ENCODE measurements around the gene TMEM132D. TPM values are rescaled to one million over a fixed set of nuclear protein-coding genes. Genes with fewer than 3 reads are reported as not detected.

Gene TMEM132D
- total and polyA plus RNA-seq, 2 donors (not counting 3 experiments of a cell fraction or from before 2014, with no cell fraction given) = not detected

GRCh38 chr12:129530984-129531383 is 372.8 kb downstream of the TMEM132D start:
- Histone ChIP-seq H3K9me3 (replicated peaks; ENCODE audit: control insufficient read depth, insufficient read depth, low read length) (peaks cover 12% of the 10 kb centered on the region), H3K9ac (replicated peaks; ENCODE audit: extremely low read depth, insufficient read depth, low read length) (no peak overlapping the region), H3K4me1 (ENCODE audit: control insufficient read depth, extremely low read depth, insufficient read depth, low read length) (no peaks in the 10 kb centered on the region), H3K27me3 (ENCODE audit: control insufficient read depth in 2 of 2, insufficient read depth in 2 of 2, low read length in 2 of 2) (no peaks in the 10 kb centered on the region), H3K79me2 (ENCODE audit: control insufficient read depth, insufficient read depth, low read length) (no peaks in the 10 kb centered on the region), H3K27ac (ENCODE audit: insufficient read depth, low read depth, low read length) (no peak overlapping the region), H4K20me1 (replicated peaks; ENCODE audit: control insufficient read depth, extremely low read depth, insufficient read depth, low read length) (no peaks in the 10 kb centered on the region), H3K4me2 (ENCODE audit: insufficient read depth, low read length) (no peak overlapping the region), H3K4me3 (replicated peaks in 1 of 3; ENCODE audit: insufficient read depth in 1 of 3, low read depth in 1 of 3, low read length in 3 of 3) (no peak overlapping the region), H3K9me1 (replicated peaks; ENCODE audit: control insufficient read depth, extremely low read depth, insufficient read depth, low read length) (no peaks in the 10 kb centered on the region), H2AFZ (ENCODE audit: low read depth, low read length) (no peak overlapping the region), H3K36me3 (ENCODE audit: control insufficient read depth in 2 of 2, extremely low read depth in 1 of 2, insufficient read depth in 2 of 2, low read length in 2 of 2) (no peaks in the 10 kb centered on the region)
- TF ChIP-seq MAX (IDR thresholded peaks at IDR 0.05; ENCODE audit: insufficient read depth, insufficient read length) = no peak
- no peak for TF ChIP-seq POLR2AphosphoS5 (IDR thresholded peaks at IDR 0.05; ENCODE audit: insufficient read depth, low read depth, low read length)
- TF ChIP-seq GATA2 (IDR thresholded peaks at IDR 0.05; ENCODE audit: insufficient read depth, insufficient read length, low read depth, low read length) = no peak
- no peak for TF ChIP-seq POLR2A (IDR thresholded peaks at IDR 0.05; ENCODE audit: low read depth, low read length)
- TF ChIP-seq CTCF (IDR thresholded peaks at IDR 0.05; ENCODE audit: extremely low read depth in 1 of 2, insufficient read depth in 1 of 2, low read depth in 1 of 2, low read length in 2 of 2) = no peak
- no peak for TF ChIP-seq MYC (IDR thresholded peaks at IDR 0.05; ENCODE audit: low read depth, low read length)
- DNase-seq (ENCODE audit: low read depth, low spot score) (no peak), FAIRE-seq (no peak)
- ChIA-PET POLR2A (no interaction called here), CTCF (no interaction called here)
- intact Hi-C loops (cut with micrococcal nuclease) = no loop called here
- dilution Hi-C loops (cut with MboI; ENCODE audit: extremely low pct_ligation_motif_present, low sequenced_read_pairs) = no loop called here
- no TSS peak for BruUV-seq (replicated peaks)

- FAIRE-seq (no peak), DNase-seq (ENCODE audit: low read depth, low spot score) (no peak)
- ChIA-PET POLR2A (no interaction called here), CTCF (no interaction called here)
- no peaks in the 10 kb centered on the region for H3K36me3 ChIP-seq (ENCODE audit: control insufficient read depth in 2 of 2, extremely low read depth in 1 of 2, insufficient read depth in 2 of 2, low read length in 2 of 2)
- H3K9me1 ChIP-seq (replicated peaks; ENCODE audit: control insufficient read depth, extremely low read depth, insufficient read depth, low read length) = no peaks in the 10 kb centered on the region
- no peaks in the 10 kb centered on the region for H3K27me3 ChIP-seq (ENCODE audit: control insufficient read depth in 2 of 2, insufficient read depth in 2 of 2, low read length in 2 of 2)
- BruUV-seq (replicated peaks) = no TSS peak
- H3K4me3 ChIP-seq (replicated peaks in 1 of 3; ENCODE audit: insufficient read depth in 1 of 3, low read depth in 1 of 3, low read length in 3 of 3) = no peak overlapping the region
- no peak overlapping the region for H3K27ac ChIP-seq (ENCODE audit: insufficient read depth, low read depth, low read length)
- H2AFZ ChIP-seq (ENCODE audit: low read depth, low read length) = no peak overlapping the region
- TF ChIP-seq MAX (IDR thresholded peaks at IDR 0.05; ENCODE audit: insufficient read depth, insufficient read length) (no peak), CTCF (IDR thresholded peaks at IDR 0.05; ENCODE audit: extremely low read depth in 1 of 2, insufficient read depth in 1 of 2, low read depth in 1 of 2, low read length in 2 of 2) (no peak), EZH2 (IDR thresholded peaks at IDR 0.05; ENCODE audit: borderline replicate concordance, low read depth, low read length, severe bottlenecking) (no peak), POLR2A (IDR thresholded peaks at IDR 0.05; ENCODE audit: low read depth, low read length) (no peak), POLR2AphosphoS5 (IDR thresholded peaks at IDR 0.05; ENCODE audit: insufficient read depth, low read depth, low read length) (no peak), JUN (IDR thresholded peaks at IDR 0.05; ENCODE audit: borderline replicate concordance, insufficient read depth, insufficient read length, low read depth) (no peak), FOS (IDR thresholded peaks at IDR 0.05; ENCODE audit: borderline replicate concordance, insufficient read depth, low read length) (no peak), GATA2 (IDR thresholded peaks at IDR 0.05; ENCODE audit: insufficient read depth, insufficient read length, low read depth, low read length) (no peak), MYC (IDR thresholded peaks at IDR 0.05; ENCODE audit: low read depth, low read length) (no peak)
- intact Hi-C loops (cut with micrococcal nuclease) (no loop called here), dilution Hi-C loops (cut with MboI; ENCODE audit: extremely low pct_ligation_motif_present, low sequenced_read_pairs) (no loop called here)
- no peak overlapping the region for H3K4me2 ChIP-seq (ENCODE audit: insufficient read depth, low read length)
- no peak overlapping the region for H3K9ac ChIP-seq (replicated peaks; ENCODE audit: extremely low read depth, insufficient read depth, low read length)
- no peaks in the 10 kb centered on the region for H3K4me1 ChIP-seq (ENCODE audit: control insufficient read depth, extremely low read depth, insufficient read depth, low read length)
- peaks cover 12% of the 10 kb centered on the region for H3K9me3 ChIP-seq (replicated peaks; ENCODE audit: control insufficient read depth, insufficient read depth, low read length)
- no peaks in the 10 kb centered on the region for H3K79me2 ChIP-seq (ENCODE audit: control insufficient read depth, insufficient read depth, low read length)
- H4K20me1 ChIP-seq (replicated peaks; ENCODE audit: control insufficient read depth, extremely low read depth, insufficient read depth, low read length) = no peaks in the 10 kb centered on the region
Measured at GRCh38 chr12:129530517-129530916, 373.3 kb downstream of the TMEM132D start.
